Trophoblast cell (in vitro differentiated cells and primary cell): ENCODE measurements around the gene WDR46.

Experiments
- DNase-seq, 2 donors: peaks; one replicate each; pipeline ENCODE4 v3.0.0-alpha.2; 2016
- H2AFZ ChIP-seq: 2 replicates; pipeline ENCODE4 v1.6.1; 2013; ENCODE audit warnings: low read length, moderate library complexity, mild to moderate bottlenecking; ENCODE audit not compliant: insufficient read depth, poor library complexity
- H2AK5ac ChIP-seq: 2 replicates; pipeline ENCODE4 v1.6.1; 2013; ENCODE audit warnings: mild to moderate bottlenecking, low read length
- H2BK120ac ChIP-seq: 2 replicates; pipeline ENCODE4 v1.6.1; 2013; ENCODE audit warnings: low read length, mild to moderate bottlenecking, moderate library complexity; ENCODE audit not compliant: insufficient read depth, poor library complexity
- H2BK12ac ChIP-seq: 2 replicates; pipeline ENCODE4 v1.6.1; 2013; ENCODE audit warnings: mild to moderate bottlenecking, low read length, moderate library complexity
- H2BK5ac ChIP-seq: 2 replicates; pipeline ENCODE4 v1.6.1; 2013; ENCODE audit warnings: low read length, low read depth, moderate library complexity, mild to moderate bottlenecking; ENCODE audit not compliant: poor library complexity
- H3K14ac ChIP-seq: 2 replicates; pipeline ENCODE4 v1.6.1; 2013; ENCODE audit warnings: mild to moderate bottlenecking, low read length
- H3K18ac ChIP-seq: 2 replicates; pipeline ENCODE4 v1.6.1; 2013; ENCODE audit warnings: mild to moderate bottlenecking, low read length
- H3K23ac ChIP-seq: 2 replicates; pipeline ENCODE4 v1.6.1; 2013; ENCODE audit warnings: low read length
- H3K27ac ChIP-seq: 2 replicates; pipeline ENCODE4 v1.5.1; 2013; ENCODE audit warnings: low read depth, mild to moderate bottlenecking, inconsistent platforms, low read length, moderate library complexity
- H3K27me3 ChIP-seq: 2 replicates; pipeline ENCODE4 v1.6.1; 2013; ENCODE audit warnings: inconsistent platforms, mild to moderate bottlenecking, low read length, moderate library complexity; ENCODE audit not compliant: insufficient read depth
- H3K36me3 ChIP-seq, 2 experiments: 1 replicate in 1 of 2; 2 replicates in 1 of 2; pipeline ENCODE4 v1.6.1; 2013; ENCODE audit warnings: low read length in 2 of 2, mild to moderate bottlenecking in 2 of 2, moderate library complexity in 1 of 2; ENCODE audit not compliant: insufficient read depth in 2 of 2, control insufficient read depth in 1 of 2
- H3K4ac ChIP-seq: 2 replicates; pipeline ENCODE4 v1.6.1; 2013; ENCODE audit warnings: low read depth, mild to moderate bottlenecking, low read length, moderate library complexity
- H3K4me1 ChIP-seq, 2 experiments: 1 replicate in 1 of 2; 2 replicates in 1 of 2; pipeline ENCODE4 v1.6.1; 2013; ENCODE audit warnings: low read length in 2 of 2, mild to moderate bottlenecking in 2 of 2, moderate library complexity in 1 of 2; ENCODE audit not compliant: insufficient read depth in 2 of 2, control insufficient read depth in 1 of 2
- H3K4me2 ChIP-seq: 2 replicates; pipeline ENCODE4 v1.6.1; 2013; ENCODE audit warnings: inconsistent platforms, mild to moderate bottlenecking, low read length, moderate library complexity
- H3K4me3 ChIP-seq: 2 replicates; pipeline ENCODE4 v1.5.1; 2013; ENCODE audit warnings: mild to moderate bottlenecking, low read depth, low read length, inconsistent platforms
- H3K79me1 ChIP-seq: one replicate; pipeline ENCODE4 v1.6.1; 2013; ENCODE audit warnings: low read length
- H3K79me2 ChIP-seq: 2 replicates; pipeline ENCODE4 v1.6.1; 2013; ENCODE audit warnings: low read length, mild to moderate bottlenecking; ENCODE audit not compliant: control insufficient read depth, insufficient read depth, poor library complexity
- H3K9ac ChIP-seq: 2 replicates; pipeline ENCODE4 v1.6.1; 2013; ENCODE audit warnings: mild to moderate bottlenecking, low read length
- H3K9me3 ChIP-seq: 2 replicates; pipeline ENCODE4 v1.6.1; 2013; ENCODE audit warnings: low read depth, mild to moderate bottlenecking, control low read depth, inconsistent platforms, low read length; ENCODE audit not compliant: insufficient read depth
- H4K12ac ChIP-seq: 2 replicates; pipeline ENCODE4 v1.6.1; 2013; ENCODE audit warnings: low read depth, mild to moderate bottlenecking, low read length, moderate library complexity
- H4K8ac ChIP-seq: 2 replicates; pipeline ENCODE4 v1.6.1; 2013; ENCODE audit warnings: low read depth, mild to moderate bottlenecking, low read length, moderate library complexity
- H4K91ac ChIP-seq: one replicate; pipeline ENCODE4 v1.6.1; 2013; ENCODE audit warnings: low read depth, mild to moderate bottlenecking, low read length, moderate library complexity
- WGBS: extraction: QIAGEN DNeasy Blood & Tissue Kit; methylation state at CpG from one replicate; pipeline ENCODE4 v1.1.7; 2013; ENCODE audit warnings: missing lambda C conversion rate; ENCODE audit not compliant: insufficient read length, insufficient coverage; ENCODE audit errors: extremely low coverage; 5-methylcytosine and 5-hydroxymethylcytosine counted together

The WDR46 gene

DNA sequence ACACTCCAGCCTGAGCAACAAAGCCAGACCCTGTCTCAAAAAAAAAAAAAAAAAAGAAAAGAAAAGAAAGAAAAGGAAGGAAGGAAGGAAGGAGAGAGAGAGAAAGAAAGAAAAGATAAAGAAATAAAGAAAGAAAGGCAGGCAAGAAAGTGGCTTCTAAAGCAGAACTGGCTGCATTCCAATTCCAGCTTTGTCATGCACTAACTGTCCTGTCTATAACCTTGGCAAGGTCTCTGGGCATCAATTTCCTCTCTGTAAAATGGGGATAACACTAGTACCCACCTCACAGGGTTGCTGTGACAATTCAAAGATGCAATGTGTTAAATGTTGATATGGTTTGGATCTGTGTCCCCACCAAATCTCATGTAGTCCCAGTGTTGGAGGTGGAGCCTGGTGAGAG lies 52.7 kb downstream of the WDR46 start:
- Histone ChIP-seq H3K27ac (no peak overlapping the region), H3K18ac (no peak overlapping the region), H2BK12ac (no peak overlapping the region), H4K91ac (no peak overlapping the region), H3K9ac (no peak overlapping the region), H3K4me2 (no peak overlapping the region), H3K4me1 (peaks cover 4 to 5% of the 10 kb centered on the region in 2 experiments), H2AK5ac (no peak overlapping the region), H2BK120ac (no peak overlapping the region), H3K79me1 (no peaks in the 10 kb centered on the region), H4K12ac (no peak overlapping the region), H3K4me3 (no peak overlapping the region), H3K14ac (no peak overlapping the region), H2AFZ (no peak overlapping the region), H4K8ac (no peak overlapping the region), H3K4ac (no peak overlapping the region), H3K9me3 (no peaks in the 10 kb centered on the region), H3K23ac (no peak overlapping the region), H3K27me3 (no peaks in the 10 kb centered on the region), H2BK5ac (no peak overlapping the region), H3K79me2 (no peaks in the 10 kb centered on the region), H3K36me3 (no peaks in the 10 kb centered on the region)
- no peak for DNase-seq

DNA sequence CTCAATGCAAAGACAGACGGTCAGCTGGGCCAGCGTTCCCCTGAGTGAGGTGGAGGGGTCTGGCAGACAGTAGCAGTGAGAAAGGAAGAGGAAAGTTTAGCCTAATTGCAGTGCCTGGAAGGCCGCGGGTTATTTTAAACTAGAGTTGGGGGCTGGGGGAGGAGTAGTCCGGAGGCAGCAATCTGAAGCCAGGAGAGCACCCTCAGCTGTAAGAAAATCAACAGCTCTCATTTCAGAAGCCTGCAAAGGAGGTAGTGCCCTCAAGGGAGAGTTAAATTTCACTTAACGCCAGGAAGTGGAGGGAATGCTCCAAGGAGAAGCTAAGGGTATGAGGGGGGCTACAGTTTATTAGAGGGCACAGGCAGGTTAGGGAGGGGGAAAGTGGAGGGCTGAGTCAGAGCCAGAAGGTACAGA lies 53.8 kb downstream of the WDR46 start:
- Histone ChIP-seq H3K23ac (no peak overlapping the region), H4K91ac (no peak overlapping the region), H4K8ac (no peak overlapping the region), H3K4me1 (peaks cover 4 to 5% of the 10 kb centered on the region in 2 experiments), H3K36me3 (no peaks in the 10 kb centered on the region), H3K9me3 (no peaks in the 10 kb centered on the region), H3K18ac (no peak overlapping the region), H3K27ac (no peak overlapping the region), H3K27me3 (no peaks in the 10 kb centered on the region), H3K79me2 (no peaks in the 10 kb centered on the region), H2BK120ac (no peak overlapping the region), H2BK12ac (no peak overlapping the region), H2AK5ac (no peak overlapping the region), H3K79me1 (no peaks in the 10 kb centered on the region), H3K14ac (no peak overlapping the region), H2AFZ (no peak overlapping the region), H3K4ac (no peak overlapping the region), H3K9ac (no peak overlapping the region), H3K4me3 (no peak overlapping the region), H3K4me2 (no peak overlapping the region), H4K12ac (no peak overlapping the region), H2BK5ac (no peak overlapping the region)
- DNase-seq: no peak
- WGBS: no CpG with 5 or more reads among the region's 6 CpGs
